Prostate gland (tissue), 2 donors: Measurements from ENCODE around the gene NAPA. TPM values are rescaled to one million over a fixed set of nuclear protein-coding genes. Genes with fewer than 3 reads are reported as not detected.

ENCODE experiments used
- DNase-seq: peaks from one replicate; pipeline ENCODE4 v3.0.0-alpha.2; 2019; ENCODE audit warnings: low spot score
- H3K27ac ChIP-seq, 2 donors: fragments of 200-600 bp; sonication (generic); 2 replicates each; pipeline ENCODE4 v1.5.1; 2017 to 2019
- H3K27me3 ChIP-seq: fragments of 200-600 bp; sonication (generic); replicated peaks from 2 replicates; pipeline ENCODE4 v1.5.1; 2019; ENCODE audit not compliant: insufficient read depth
- H3K36me3 ChIP-seq, 2 donors: fragments of 200-600 bp; sonication (generic); 1 replicate in 1 of 2; 2 replicates in 1 of 2; pipeline versions ENCODE4 v1.5.1 to v1.8.1; 2017 to 2019
- H3K4me1 ChIP-seq: fragments of 200-600 bp; sonication (generic); replicated peaks from 2 replicates; pipeline ENCODE4 v1.5.1; 2019
- H3K4me3 ChIP-seq, 2 donors: fragments of 200-600 bp; sonication (generic); 2 replicates each; pipeline ENCODE4 v1.5.1; 2017 to 2019
- H3K9me3 ChIP-seq: fragments of 200-600 bp; sonication (generic); 2 replicates; pipeline ENCODE4 v1.5.1; 2017
- CTCF ChIP-seq, 4 experiments: fragments of 200-600 bp in 2 of 4; fragments of 450-650 bp in 2 of 4; sonication (generic) in 2 of 4; IDR thresholded peaks; 1 replicate in 3 of 4; 2 replicates in 1 of 4; pipeline ENCODE4 v1.5.1; 2016 to 2019; ENCODE audit warnings: antibody characterized with exemption in 4 of 4, mild to moderate bottlenecking in 2 of 4, moderate library complexity in 2 of 4
- POLR2A ChIP-seq: fragments of 450-650 bp; IDR thresholded peaks from one replicate; pipeline ENCODE4 v1.6.1; 2016; ENCODE audit warnings: antibody characterized with exemption, mild to moderate bottlenecking
- POLR2AphosphoS5 ChIP-seq: sonication (generic); formaldehyde crosslinking; IDR thresholded peaks from one replicate; pipeline ENCODE4 v1.6.1; 2017; ENCODE audit warnings: antibody characterized with exemption
- WGBS: methylation state at CpG from one replicate; pipeline ENCODE4 v1.1.5; 2018; 5-methylcytosine and 5-hydroxymethylcytosine counted together
- intact Hi-C: fragments of 100-400 bp; cut with DNase I; formaldehyde crosslinking; loops from one replicate; pipeline ENCODE4 v1.14.2; 2022
- total RNA-seq, 2 donors: library from RNA; depleted of rRNA; stranded (reverse); fragments of >200 nt; gene quantifications; one replicate each; pipeline ENCODE4 v1.1.0, GENCODE V29; 2016

Gene NAPA
- total RNA-seq, 2 donors from 2014 or later, result 263 to 422 TPM

GRCh38 chr19:47512183-47512947 lies 2.5 kb downstream of the NAPA start:
- TF ChIP-seq POLR2AphosphoS5 (peak; percentile 79), POLR2A (peak; percentile 44), CTCF (IDR thresholded peaks at IDR 0.05) (no peak)
- intact Hi-C loops, result loop anchor here (5.0 kb wide), 1 partner anchor 185 kb away; no protein-coding TSS in a partner anchor
- H3K36me3 ChIP-seq, result no peaks in the 10 kb centered on the region
- 22% methylated on average over 11 of the region's 11 CpGs for WGBS
- no peaks in the 10 kb centered on the region for H3K27me3 ChIP-seq
- no peaks in the 10 kb centered on the region for H3K9me3 ChIP-seq
- peak; percentile 85 for DNase-seq
- H3K27ac ChIP-seq, result peak overlapping the region; percentile 97 to 98
- peak overlapping the region; percentile 78 to 97 for H3K4me3 ChIP-seq
- peaks cover 48% of the 10 kb centered on the region for H3K4me1 ChIP-seq

- H3K27me3 ChIP-seq, result no peaks in the 10 kb centered on the region
- H3K27ac ChIP-seq, result peak overlapping the region; percentile 97 to 98
- no peaks in the 10 kb centered on the region for H3K9me3 ChIP-seq
- H3K36me3 ChIP-seq, result no peaks in the 10 kb centered on the region
- no peak for DNase-seq
- H3K4me3 ChIP-seq, result peak overlapping the region; percentile 3 to 78
- intact Hi-C loops, result loop anchor here (5.0 kb wide), 1 partner anchor 186 kb away; no protein-coding TSS in a partner anchor
- 40% methylated on average over 7 of the region's 7 CpGs for WGBS
- H3K4me1 ChIP-seq, result peaks cover 53% of the 10 kb centered on the region
- TF ChIP-seq POLR2AphosphoS5, result no peak
- TF ChIP-seq CTCF (IDR thresholded peaks at IDR 0.05), result no peak
- TF ChIP-seq POLR2A, result no peak
Measured at GRCh38 chr19:47511681-47512080, 3.2 kb downstream of the NAPA start.

- intact Hi-C loops, result loop anchor here (5.0 kb wide), 1 partner anchor 186 kb away; no protein-coding TSS in a partner anchor
- TF ChIP-seq POLR2A, result no peak
- TF ChIP-seq POLR2AphosphoS5, result no peak
- TF ChIP-seq CTCF (IDR thresholded peaks at IDR 0.05), result no peak
- DNase-seq, result no peak
- peak overlapping the region in 1 of 2 donors; percentile 78 for H3K4me3 ChIP-seq
- no peaks in the 10 kb centered on the region for H3K27me3 ChIP-seq
- H3K27ac ChIP-seq, result peak overlapping the region; percentile 97 to 98
- H3K4me1 ChIP-seq, result peaks cover 55% of the 10 kb centered on the region
- no peaks in the 10 kb centered on the region for H3K9me3 ChIP-seq
- 43% methylated on average over 6 of the region's 6 CpGs for WGBS
- H3K36me3 ChIP-seq, result no peaks in the 10 kb centered on the region
Measured at GRCh38 chr19:47511128-47511517, 3.7 kb downstream of the NAPA start.

- Histone ChIP-seq H3K36me3 (no peaks in the 10 kb centered on the region), H3K27me3 (no peaks in the 10 kb centered on the region), H3K9me3 (no peaks in the 10 kb centered on the region), H3K4me3 (peak overlapping the region in 1 of 2 donors; percentile 78), H3K27ac (peak overlapping the region; percentile 97 to 98), H3K4me1 (peaks cover 56% of the 10 kb centered on the region)
- DNase-seq, result no peak
- WGBS, result 40% methylated on average over 12 of the region's 12 CpGs
- TF ChIP-seq CTCF (IDR thresholded peaks at IDR 0.05) (no peak), POLR2A (no peak), POLR2AphosphoS5 (no peak)
- intact Hi-C loops, result loop anchor here (5.0 kb wide), 1 partner anchor 187 kb away; no protein-coding TSS in a partner anchor
Measured at GRCh38 chr19:47510516-47511127, 4.2 kb downstream of the NAPA start.
